Measurements from ENCODE around the gene ACTG1.

The ACTG1 gene

DNA sequence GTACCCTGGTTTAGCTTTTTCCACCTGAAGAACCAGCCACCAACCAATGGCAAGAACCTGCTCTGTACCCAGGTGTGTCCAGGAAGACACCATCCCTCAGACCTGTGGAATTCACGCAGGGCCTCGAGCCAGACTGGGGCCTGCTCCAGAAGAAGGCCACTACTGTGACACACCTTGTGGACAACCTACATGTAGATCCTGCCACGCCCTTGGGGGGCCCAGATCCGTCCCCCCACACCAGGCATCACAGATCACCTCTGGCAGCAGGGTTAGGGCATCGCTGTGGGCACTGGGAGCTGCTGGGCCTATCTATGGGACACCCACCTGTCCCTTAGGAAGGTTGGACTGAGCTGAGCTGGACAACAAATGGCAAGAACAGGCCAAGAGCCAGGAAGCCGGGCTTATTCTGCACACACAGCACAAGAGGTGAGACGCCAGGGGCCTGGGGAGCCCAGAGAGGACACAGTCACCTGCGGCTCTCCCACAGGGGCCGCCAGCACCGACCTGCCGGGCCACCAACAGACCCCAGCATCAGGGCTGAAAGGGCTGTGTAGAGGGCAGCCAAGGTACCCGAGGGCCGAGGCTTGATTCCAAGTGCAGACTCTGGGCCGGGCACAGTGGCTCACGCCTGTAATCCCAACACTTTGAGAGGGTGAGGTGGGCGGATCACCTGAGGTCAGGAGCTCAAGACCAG, 31.8 kb upstream of the ACTG1 start:
- DNase-seq: no peak

DNA sequence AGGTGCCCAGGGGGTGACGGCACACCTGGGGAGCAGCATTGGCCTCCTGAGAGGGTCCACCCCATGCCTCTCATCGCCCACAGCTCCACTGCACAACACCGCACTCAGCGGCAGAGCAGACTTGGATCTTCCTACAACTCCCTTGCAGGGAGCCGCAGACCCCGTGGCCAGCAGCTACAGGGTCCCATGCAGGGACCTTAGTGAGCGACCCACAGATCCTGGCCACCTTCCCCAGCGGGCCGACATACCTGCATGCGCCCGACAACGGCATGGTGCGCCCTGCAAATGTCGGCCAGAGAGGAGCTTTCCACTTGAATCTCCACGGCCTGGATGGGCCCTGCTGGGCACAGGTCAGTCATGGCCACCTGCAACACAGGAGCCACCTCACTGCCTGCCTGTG, 31.2 kb upstream of the ACTG1 start:
- no peak for DNase-seq

DNA sequence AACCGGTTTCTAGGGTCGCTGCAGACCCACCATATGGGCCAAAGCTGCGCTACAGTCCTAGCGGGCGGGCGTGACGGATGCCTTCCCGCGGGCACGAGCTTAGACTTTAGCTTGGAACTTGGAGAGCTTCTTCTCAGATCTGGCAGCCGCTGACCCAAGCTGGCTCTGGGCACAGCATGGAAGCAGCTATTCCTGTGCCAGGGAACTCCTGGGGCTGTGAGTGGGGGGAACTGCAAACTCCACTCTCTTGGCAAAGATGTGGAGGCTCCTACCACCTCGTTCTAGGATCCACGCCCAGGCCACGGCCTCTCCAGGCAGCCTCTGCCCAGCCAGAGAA, 30.7 kb upstream of the ACTG1 start:
- no peak for DNase-seq

DNA sequence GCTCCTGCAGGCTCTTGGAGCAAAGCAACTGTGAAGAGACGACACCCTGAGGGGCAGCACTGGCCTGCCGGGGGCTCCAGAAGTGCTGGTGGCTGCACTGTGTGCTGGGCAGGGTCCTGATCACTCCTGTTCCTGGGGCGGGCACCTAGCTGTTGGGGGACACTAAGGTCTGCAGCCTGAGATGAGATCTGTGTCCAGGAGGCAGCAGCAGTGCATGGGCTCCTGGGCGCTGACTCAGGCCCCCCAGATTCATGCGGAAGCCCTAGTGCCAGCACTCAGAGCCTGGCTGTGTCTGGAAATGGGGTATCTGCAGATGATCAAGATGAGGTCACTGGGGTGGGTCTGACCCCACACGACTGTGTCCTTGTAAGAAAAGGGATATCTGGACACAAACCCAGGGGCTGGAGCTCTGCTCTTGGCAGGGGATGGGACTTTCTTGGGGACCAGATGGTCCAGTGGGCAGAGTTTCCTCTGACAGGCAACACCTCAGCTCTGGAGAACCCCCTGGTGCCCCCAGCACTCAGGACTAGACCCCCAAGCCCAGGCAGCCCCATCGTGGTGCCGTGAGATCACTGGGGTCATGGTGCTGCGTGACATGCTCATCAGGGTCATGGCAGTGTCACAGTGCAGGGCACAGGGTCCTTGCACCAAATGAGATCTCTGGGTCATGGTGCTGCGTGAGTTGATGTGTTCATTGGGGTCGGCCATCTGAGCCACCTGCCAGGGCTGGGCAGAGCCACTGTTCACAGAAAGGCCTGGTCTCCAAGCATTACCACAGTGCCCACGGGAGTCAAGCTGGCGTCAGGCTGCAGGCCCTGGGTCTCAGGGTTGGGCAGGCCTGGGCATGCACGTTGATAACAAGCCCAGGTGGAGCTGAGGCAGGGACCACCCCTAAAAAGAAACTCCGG, 30.1 kb upstream of the ACTG1 start:
- DNase-seq: no peak

DNA sequence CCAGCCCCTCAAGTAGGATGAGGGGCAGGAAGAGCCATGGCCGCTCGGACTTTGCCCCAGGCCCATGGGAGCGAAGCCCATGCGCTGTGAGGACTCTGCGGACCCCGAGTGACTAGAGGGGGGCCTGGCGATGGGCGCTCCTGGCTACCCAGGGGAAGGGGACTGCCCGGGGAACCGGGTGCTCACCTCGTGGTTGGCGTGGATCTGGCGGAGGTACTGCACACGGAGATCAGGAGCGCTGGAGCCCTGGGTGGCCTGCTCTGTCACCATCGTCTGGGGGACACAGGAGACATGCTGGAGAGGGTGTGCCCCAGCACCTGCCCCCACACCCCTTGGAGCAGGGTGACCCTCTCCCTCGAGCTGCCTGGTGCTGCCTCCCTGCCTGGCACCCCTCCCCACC, 28.5 kb upstream of the ACTG1 start:
- no peak for DNase-seq

DNA sequence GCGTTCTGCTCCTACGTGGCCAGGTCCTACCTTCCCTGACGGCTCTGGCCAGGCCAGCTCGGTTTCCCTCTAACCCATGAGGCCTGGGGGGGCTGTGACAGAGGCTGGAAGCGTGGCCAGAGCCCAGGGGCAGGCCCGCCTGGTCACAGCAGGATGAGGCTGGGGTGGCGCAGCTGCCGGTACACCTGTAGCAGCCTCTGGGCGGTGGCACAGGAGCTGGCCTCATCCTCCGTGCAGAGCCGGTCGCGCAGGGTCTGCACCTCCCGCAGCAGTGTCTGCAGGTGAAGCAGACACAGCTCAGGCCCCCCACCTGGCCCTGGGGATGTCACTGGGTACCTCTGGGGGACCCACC, 28.1 kb upstream of the ACTG1 start:
- DNase-seq: no peak

DNA sequence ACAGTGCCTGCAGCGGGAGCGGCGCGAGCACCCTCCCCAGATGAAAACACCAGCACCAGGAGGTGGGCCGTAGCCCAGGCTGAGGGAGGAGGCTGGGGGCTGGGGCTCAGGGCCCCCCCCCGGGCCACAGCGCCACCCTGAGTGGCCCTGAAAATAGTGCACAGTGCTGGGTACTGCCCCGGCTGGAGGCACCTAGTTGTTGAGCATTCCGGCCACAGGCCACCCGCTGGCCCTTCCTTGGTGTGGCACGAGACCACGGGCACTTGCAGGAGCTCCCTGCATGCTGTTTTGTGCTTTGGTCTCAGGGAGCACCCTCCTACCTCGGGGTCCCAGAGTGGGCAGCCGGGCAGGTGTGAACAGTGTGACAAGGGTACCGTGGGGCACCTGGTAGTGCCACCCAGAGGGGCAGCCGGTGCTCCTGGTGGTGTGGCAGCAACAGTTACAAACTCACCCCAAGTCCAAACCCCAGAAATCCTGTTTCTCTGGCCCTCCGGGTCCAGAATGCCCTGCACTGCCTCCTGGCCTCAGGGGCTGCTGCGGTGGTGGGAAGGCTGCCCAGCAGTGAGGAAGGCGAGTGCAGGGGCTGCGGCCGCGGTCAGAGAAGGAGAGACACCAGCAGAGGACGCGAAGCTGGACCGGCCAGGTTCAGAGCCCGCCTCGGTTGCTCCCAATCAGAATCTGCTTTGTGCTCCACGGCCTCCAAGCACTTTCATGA, 27.5 kb upstream of the ACTG1 start:
- DNase-seq: no peak

DNA sequence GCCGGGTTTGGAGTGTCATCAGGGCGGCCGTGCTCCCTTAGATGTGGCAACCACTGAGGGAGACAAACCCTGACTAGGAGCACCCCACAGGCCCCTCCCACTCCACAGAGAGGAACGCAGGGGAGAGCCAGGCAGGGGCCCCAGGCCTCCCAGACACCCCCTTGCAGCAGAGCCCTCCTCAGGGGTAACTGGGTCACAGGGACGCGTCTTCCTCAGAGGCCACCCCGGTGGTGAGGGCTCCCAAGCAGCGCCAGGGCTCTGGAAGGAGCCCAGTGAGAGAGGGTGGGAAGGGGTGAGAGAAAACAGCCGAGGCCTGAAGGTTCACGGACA, 26.9 kb upstream of the ACTG1 start:
- DNase-seq: no peak

DNA sequence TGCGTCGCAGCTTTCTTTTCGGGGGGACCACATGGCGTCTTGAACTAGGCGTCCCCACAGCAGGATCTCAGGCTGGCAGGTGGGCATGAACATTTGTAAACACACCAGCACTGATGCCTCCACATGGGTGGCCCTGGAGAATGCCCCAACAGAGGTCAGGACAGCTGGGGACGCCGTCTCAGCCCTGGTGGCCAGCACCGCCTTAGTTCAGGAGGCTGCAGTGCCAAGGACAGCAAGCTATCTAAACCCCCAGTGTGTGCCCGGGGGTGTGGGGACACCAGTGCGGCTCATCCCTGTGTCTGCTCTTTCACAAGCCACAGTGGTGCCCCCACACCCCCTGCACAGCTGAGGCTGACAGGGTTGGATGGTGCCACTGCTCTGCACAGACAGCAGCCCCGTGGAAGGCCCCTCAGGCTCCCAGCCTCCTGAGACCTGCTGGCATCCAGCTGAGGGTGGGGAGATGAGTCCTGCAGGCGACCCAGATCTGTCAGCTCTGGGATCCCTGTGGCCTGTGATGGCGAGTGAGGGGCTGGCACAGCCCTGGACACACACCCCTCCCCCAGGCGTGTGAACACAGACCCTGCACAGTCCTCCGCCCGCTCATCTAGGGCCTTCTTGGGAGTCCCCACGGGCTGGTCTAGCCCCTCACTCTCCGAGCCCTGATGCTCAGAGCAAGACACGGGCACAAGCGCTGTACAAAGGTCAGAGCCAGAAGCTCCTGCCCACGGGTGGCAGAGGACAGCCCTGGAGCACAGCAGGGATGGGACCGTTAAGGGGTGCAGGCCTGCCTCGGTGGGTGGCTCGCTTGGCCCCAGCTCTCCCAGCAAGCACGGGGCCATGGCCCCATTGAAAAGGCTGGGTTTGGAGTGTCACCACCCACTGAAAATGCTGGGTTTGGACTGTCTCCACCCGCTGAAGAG, 26.3 kb upstream of the ACTG1 start:
- DNase-seq: no peak

DNA sequence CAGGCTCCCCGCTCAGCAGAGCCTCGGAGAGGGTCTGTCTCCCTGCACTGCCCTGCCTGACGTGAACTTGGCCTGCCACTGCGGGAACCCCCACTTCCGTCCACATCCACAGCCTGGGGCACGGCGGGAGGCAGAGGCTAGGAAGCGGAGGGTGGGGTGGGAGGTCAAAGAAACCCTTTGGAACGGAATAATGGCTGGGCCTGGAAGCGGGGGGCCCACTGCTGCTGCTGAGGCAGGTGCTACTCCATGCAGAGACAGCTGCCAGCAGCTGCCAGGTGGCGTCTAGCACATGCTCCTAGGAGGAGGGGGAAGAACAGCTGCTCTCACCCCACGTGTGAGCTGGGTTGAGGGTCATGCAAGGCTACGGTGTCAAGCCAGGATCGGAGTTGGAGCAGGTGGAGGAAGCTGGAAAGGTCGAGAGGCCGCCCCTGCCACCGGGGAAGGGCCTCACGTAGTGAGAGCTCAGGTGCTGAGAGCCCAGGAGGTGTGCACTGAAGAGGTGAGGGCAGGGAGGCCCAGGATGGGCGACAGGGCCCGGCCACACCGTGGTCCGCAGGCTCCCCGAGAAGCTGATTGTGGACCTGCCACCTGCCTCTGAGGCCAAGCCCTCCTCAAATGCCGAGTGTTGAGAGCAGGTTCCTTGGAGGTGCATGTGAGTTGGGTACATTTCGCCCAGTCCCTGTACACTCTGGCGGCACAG, 25.4 kb upstream of the ACTG1 start:
- DNase-seq: no peak

DNA sequence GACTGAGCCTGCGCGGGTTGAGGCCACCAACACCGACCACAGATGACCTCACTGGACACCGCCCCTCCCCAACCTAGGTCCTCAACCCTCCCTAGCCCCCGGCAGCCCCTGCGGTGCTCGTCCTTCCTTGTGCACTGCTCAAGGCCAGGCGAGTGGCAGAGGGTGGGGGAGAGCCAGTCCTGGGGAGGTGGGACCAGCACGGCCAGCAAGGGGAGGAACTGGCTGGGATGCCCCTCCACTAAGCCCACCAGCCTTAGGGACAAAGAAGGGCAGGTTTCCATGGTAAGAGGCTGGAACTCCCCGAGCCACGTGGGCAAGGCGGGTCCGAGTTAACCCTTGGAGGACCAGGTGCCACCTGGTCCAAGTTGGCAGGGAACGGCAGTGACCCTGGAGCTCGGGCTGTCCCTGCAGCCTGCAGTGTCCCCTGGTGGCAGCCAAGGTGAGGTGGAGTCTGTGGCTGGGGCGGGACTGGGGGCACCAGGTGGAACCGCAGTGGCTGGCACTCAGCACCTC, 24.8 kb upstream of the ACTG1 start:
- DNase-seq: no peak

DNA sequence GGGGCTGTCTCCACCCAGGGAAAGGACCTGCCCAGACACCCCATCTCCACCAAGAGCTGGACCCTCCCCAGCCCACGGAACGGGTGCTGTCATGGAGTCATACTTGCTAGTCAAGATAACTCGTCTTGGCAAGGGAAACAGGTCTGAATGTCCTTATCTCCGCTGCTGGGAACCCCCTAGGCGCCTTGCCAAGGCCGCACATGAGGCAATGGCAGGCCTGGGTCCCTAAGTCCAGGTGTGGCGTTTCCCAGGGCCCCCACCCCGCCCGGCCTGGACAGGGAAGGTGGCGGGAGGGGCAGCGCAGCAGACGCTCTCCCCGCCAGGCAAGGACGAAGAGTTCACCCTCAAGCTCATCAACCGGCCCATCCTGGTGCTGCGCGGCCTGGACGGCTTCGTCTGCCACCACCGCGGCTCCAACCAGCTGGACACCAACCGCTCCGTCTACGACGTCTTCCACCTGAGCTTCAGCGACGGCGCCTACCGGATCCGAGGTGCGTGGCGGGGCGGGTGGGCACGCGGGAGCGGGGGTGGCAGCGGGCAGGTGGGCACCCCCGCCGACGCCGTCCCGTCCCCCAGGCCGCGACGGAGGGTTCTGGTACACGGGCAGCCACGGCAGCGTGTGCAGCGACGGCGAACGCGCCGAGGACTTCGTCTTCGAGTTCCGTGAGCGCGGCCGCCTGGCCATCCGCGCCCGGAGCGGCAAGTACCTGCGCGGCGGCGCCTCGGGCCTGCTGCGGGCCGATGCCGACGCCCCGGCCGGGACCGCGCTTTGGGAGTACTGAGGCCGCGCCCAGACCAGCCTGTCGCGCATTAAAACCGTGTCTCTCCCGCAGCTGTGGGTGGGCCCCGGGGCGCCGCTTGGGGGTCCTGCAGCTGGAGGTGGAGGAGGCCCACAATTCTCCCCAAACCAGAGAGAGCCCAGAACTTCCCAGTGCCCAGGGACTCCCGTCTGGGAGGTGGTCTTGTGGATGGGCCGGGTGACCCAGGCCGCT, 24.0 kb upstream of the ACTG1 start:
- DNase-seq: no peak

DNA sequence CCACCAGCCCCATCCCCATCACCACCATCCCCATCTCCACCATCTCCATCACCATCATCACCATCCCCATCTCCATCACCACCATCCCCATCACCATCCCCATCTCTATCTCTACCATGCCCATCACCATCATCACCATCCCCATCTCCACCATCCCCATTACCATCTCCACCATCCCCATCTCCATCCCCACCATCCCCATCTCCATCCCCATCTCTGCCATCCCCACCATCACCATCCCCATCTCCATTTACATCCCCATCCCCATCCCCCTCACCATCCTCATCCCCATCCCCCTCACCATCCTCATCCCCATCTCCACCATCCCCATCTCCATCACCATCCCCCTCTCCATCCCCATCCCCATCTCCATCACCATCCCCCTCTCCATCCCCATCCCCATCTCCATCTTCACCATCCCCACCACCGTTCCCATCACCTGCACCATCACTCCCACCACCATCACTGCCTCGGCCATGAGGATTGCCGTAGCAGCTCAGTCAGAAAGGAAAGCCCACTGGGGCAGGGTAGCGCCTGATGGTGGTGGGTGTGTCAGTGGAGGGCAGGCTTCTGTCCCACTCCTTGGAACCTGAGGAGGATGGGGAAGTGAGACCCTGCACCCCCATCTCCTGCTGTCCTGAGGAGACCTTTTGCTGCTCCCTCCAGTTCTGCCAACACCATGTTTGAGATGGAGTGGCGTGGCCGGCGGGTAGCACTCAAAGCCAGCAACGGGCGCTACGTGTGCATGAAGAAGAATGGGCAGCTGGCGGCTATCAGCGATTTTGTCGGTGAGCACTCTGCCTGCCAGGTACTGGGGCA, 23.1 kb upstream of the ACTG1 start:
- DNase-seq: no peak

DNA sequence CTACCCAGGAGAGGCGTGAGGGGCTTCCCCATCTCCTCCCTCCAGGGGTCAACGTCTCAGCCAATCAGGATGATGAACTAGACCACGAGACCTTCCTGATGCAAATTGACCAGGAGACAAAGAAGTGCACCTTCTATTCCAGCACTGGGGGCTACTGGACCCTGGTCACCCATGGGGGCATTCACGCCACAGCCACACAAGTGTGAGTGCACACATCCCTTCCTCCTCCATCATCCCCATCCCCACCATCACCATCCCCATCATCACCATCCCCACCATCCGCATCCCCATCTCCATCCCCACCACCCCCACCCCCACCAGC, 22.4 kb upstream of the ACTG1 start:
- no peak for DNase-seq

DNA sequence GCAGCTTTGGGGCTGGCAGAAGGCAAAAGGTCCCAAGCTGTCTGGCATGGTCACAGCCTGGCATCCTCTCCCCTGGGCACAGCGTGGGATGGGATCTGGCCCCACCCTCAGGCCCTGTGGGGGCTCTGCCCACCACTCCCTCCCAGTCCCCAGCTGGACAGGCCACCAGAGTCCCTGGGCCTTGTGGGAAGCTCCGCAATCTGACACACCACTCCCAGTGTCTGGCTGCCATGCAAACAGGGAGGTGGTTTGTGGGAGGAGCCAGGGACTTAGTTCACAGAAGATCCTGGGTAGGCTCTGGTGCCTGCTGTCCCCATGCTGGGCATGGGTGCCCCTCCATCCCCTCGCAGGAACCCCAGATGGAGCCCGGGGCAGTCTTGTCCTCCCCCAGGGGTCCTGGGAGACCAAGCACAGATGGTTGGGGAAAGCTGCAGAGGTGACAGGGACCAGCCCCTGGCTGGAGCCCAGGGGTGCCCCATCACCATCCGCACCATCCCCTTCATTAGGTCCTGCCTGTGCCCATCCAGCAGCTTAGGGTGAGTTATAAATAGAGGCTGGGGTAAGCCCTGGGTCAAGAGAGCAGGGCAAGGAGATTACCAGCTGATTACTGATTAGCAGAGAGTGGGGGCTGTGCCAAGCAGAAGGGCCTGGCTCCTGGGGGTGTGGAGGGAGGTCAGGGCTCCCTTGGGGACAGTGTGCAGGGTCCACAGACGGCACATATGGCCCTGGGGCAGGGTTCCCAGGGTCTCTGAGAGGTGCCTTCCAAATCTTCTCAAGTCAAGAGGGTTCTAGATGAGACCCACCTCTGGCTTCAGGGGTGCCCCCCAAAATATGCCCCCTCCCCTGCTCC, 21.8 kb upstream of the ACTG1 start:
- DNase-seq: no peak

DNA sequence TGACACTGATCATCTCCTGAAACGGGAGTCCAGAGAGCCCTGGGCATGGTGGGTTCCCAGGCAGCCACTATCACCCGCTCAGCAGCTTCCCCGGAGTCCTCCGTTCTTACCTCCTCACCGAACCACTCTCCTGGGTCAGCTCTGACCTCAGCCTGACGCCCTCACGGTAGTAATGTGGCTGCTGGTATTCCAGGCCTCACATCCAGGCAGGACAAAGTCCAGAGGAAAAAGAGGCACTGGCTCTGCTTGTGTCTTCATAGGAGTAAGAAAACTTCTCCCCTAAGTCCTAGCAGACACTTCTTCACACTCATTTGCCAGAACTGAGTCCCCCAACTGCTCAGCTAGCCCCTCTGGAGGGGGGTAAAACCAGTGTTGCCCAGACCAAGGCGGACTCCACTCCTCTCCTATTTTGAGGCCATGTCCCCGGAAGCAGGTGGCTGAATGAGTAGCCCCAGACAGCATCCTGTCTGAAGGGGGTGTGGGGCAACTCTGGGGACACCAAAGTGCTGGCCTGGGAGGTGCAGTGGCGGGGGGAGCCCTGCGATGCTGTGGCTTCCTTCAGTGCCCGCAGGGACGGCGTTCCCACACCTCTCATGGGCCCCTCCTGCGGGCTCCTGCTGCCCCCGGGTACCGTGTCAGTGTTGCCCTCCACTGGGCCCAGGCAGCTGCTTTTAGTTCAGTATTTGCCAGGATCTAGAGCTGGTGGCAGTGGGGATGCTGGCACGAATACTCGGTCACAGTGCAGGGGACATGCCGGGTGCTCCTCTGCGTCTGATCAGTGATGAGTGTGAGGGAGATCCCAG, 20.9 kb upstream of the ACTG1 start:
- no peak for DNase-seq

DNA sequence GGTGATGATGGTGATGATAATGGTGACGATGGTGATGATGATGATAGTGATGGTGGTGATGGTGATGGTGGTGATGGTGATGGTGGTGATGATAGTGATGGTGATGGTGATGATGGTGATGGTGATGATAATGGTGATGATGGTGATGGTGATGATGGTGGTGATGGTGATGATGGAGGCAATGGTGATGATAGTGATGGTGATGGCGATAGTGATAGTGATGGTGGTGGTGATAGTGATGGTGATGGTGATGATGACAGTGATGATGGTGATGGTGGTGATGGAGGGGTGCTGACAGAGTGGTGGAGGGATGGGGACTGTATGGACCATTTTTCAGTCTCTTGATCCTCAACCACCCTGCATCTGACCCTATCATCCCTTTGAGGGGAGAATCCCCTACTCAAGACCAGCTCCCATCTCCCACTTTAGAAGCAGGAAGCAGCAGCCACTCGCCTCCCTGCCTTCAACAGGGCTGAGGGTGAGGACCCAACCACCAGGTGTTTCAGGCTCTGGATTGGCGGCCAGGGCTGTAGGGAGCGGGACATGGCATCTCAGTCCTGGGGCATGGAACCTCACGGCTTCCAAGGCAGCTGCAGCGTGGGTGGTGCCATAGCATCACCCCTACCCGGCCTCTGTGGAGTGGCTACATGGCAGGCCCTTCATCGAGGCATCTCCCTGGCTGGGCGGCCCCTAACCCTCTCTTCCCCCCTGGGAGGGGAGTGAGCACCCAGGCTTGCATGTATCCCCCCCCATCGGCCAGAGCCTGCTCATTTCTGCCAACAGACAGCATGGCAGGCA, 20.1 kb upstream of the ACTG1 start:
- no peak for DNase-seq
